Psoas muscle (tissue), 8 donors: ENCODE results near the gene RAB8A. TPM values are rescaled to one million over a fixed set of nuclear protein-coding genes. Genes with fewer than 3 reads are reported as not detected.

Source experiments
- ATAC-seq, 4 donors: fragments of 200-7000 bp; cut with Tn5 transposase; one replicate each; pipeline ENCODE4 v1.9.1; 2020; ENCODE audit warnings: moderate library complexity in 3 of 4, mild to moderate bottlenecking in 2 of 4
- DNase-seq, 2 donors: peaks; one replicate each; pipeline ENCODE4 v3.0.0-alpha.2; 2020
- H3K27ac ChIP-seq: fragments of 200-600 bp; one replicate; pipeline ENCODE4 v1.8.0; 2022
- H3K27me3 ChIP-seq, 3 donors: fragments of 200-600 bp in 1 of 3; one replicate each; pipeline versions ENCODE4 v1.6.1 to v1.8.0; 2013 to 2022; ENCODE audit warnings: low read length in 2 of 3, mild to moderate bottlenecking in 2 of 3, moderate library complexity in 1 of 3; ENCODE audit not compliant: insufficient read depth in 3 of 3
- H3K36me3 ChIP-seq, 2 donors: fragments of 200-600 bp in 1 of 2; one replicate each; pipeline versions ENCODE4 v1.6.1 to v1.8.0; 2013 to 2022; ENCODE audit warnings: low read depth in 1 of 2, mild to moderate bottlenecking in 1 of 2, moderate library complexity in 1 of 2; ENCODE audit not compliant: insufficient read depth in 1 of 2
- H3K4me1 ChIP-seq: fragments of 200-600 bp; one replicate; pipeline ENCODE4 v1.8.0; 2022
- H3K4me3 ChIP-seq: fragments of 200-600 bp; one replicate; pipeline ENCODE4 v1.8.0; 2022; ENCODE audit warnings: mild to moderate bottlenecking
- H3K9me3 ChIP-seq: fragments of 200-600 bp; one replicate; pipeline ENCODE4 v1.8.0; 2022
- CTCF ChIP-seq: fragments of 200-600 bp; IDR thresholded peaks from one replicate; pipeline ENCODE4 v1.8.0; 2022; ENCODE audit warnings: antibody characterized with exemption
- WGBS, 3 donors: extraction: QIAGEN DNeasy Blood & Tissue Kit; methylation state at CpG; one replicate each; pipeline versions ENCODE4 v1.1.6 to v1.1.7; 2013; 5-methylcytosine and 5-hydroxymethylcytosine counted together
- intact Hi-C, 2 donors: fragments of 100-400 bp; cut with DNase I; formaldehyde crosslinking; loops; one replicate each; pipeline versions ENCODE4 v1.11.0 to v1.14.2; 2022
- polyA plus RNA-seq, 3 donors: library from polyadenylated mRNA; stranded (reverse); fragments of 200-250 nt; gene quantifications; one replicate each; pipeline ENCODE4 v1.2.3, GENCODE V29; 2013
- total RNA-seq, 4 donors: library from RNA; stranded (reverse); fragmentation: NEBNext Ultra II Directional in 2 of 4; extraction: Animal tissue kit (Norgen Biotek cat#: 25700) in 2 of 4; gene quantifications; one replicate each; pipeline versions ENCODE4 v1.2.1 to v1.2.4, GENCODE V29; 2021 to 2023
- donor health status: healthy with polysubstance abuse.
- donor health status: DM: no; HTN: no; CAD: no; lungs with moderate emphysema.
- donor health status: Bipolar disorder and iron deficiency.
- donor health status: healthy.
- donor health status: DM: yes; HTN: yes; CAD: no.
- donor health status: DM: no; HTN: no; CAD: no.
- donor health status: DM: no; HTN: no; CAD: no.
- donor health status: DM: yes; HTN: yes; CAD: no.

The RAB8A gene
- total and polyA plus RNA-seq, 7 donors, result 7.1 to 13.0 (median 8.4) TPM

GRCh38 chr19:16159655-16160054 is 48.0 kb downstream of the RAB8A start:
- no peak for ATAC-seq
- H3K27me3 ChIP-seq, result peaks cover 0 to 3% (median 0%) of the 10 kb centered on the region in 3 donors
- DNase-seq, result no peak
- H3K36me3 ChIP-seq, result no peaks in the 10 kb centered on the region
- intact Hi-C loops, result no loop called here
- H3K27ac ChIP-seq, result no peak overlapping the region
- H3K4me3 ChIP-seq, result no peak overlapping the region
- no peaks in the 10 kb centered on the region for H3K9me3 ChIP-seq
- no peak for TF ChIP-seq CTCF
- H3K4me1 ChIP-seq, result no peaks in the 10 kb centered on the region
- 81 to 94% (median 84%) methylated on average over 5 of the region's 5 CpGs for WGBS, 3 donors

- H3K36me3 ChIP-seq, result no peaks in the 10 kb centered on the region
- no peaks in the 10 kb centered on the region for H3K4me1 ChIP-seq
- H3K4me3 ChIP-seq, result no peak overlapping the region
- H3K27ac ChIP-seq, result no peak overlapping the region
- ATAC-seq (no peak), DNase-seq (no peak)
- no peaks in the 10 kb centered on the region for H3K9me3 ChIP-seq
- peaks cover 0 to 3% (median 0%) of the 10 kb centered on the region in 3 donors for H3K27me3 ChIP-seq
- intact Hi-C loops, result no loop called here
- TF ChIP-seq CTCF, result no peak
- WGBS, 3 donors, result 58 to 72% (median 60%) methylated on average over 6 of the region's 6 CpGs
These were observed 48.8 kb downstream of the RAB8A start for GRCh38 chr19:16160445-16160942.

- Histone ChIP-seq H3K27me3 (peaks cover 0 to 3% (median 0%) of the 10 kb centered on the region in 3 donors), H3K4me1 (no peaks in the 10 kb centered on the region), H3K4me3 (no peak overlapping the region), H3K27ac (no peak overlapping the region), H3K9me3 (no peaks in the 10 kb centered on the region), H3K36me3 (no peaks in the 10 kb centered on the region)
- intact Hi-C loops, result no loop called here
- no peak for ATAC-seq
- no peak for DNase-seq
- WGBS, 3 donors, result 72 to 73% (median 72%) methylated on average over 13 to 14 of the region's 14 CpGs
- TF ChIP-seq CTCF, result no peak
These were observed 49.4 kb downstream of the RAB8A start for GRCh38 chr19:16160943-16161560.

- H3K27ac ChIP-seq, result no peak overlapping the region
- DNase-seq (no peak), ATAC-seq (no peak)
- H3K4me3 ChIP-seq, result no peak overlapping the region
- H3K36me3 ChIP-seq, result no peaks in the 10 kb centered on the region
- 65 to 72% (median 68%) methylated on average over 3 of the region's 3 CpGs for WGBS, 3 donors
- peaks cover 0 to 3% (median 0%) of the 10 kb centered on the region in 3 donors for H3K27me3 ChIP-seq
- no peak for TF ChIP-seq CTCF
- H3K4me1 ChIP-seq, result no peaks in the 10 kb centered on the region
- intact Hi-C loops, result no loop called here
- no peaks in the 10 kb centered on the region for H3K9me3 ChIP-seq
These were observed 50.2 kb downstream of the RAB8A start for GRCh38 chr19:16161840-16162239.
